K562 (cell line): ENCODE measurements around the gene VSTM2B.

Experiments
- EWSR1 ChIP-seq: fragments of 450-650 bp; IDR thresholded peaks from 2 replicates; pipeline ENCODE4 v1.6.1; 2018; ENCODE audit warnings: borderline replicate concordance, mild to moderate bottlenecking, low read depth, moderate library complexity; ENCODE audit not compliant: partially characterized antibody
- HDAC2 ChIP-seq: fragments of 450-650 bp; IDR thresholded peaks from 2 replicates; pipeline ENCODE4 v1.6.1; 2016; ENCODE audit warnings: mild to moderate bottlenecking
- SIN3A ChIP-seq, 2 experiments: fragments of 150-350 bp in 1 of 2; IDR thresholded peaks; 2 replicates each; pipeline ENCODE4 v1.6.1; 2011 to 2016; ENCODE audit warnings: borderline replicate concordance in 2 of 2, low read depth in 2 of 2, low read length in 2 of 2, mild to moderate bottlenecking in 2 of 2, moderate library complexity in 2 of 2; ENCODE audit not compliant: control insufficient read depth in 1 of 2
- SMARCE1 ChIP-seq: fragments of 450-650 bp; IDR thresholded peaks from 2 replicates; pipeline ENCODE4 v1.7.1; 2016; ENCODE audit warnings: mild to moderate bottlenecking
- XRCC3 ChIP-seq: fragments of 450-650 bp; IDR thresholded peaks from 2 replicates; pipeline ENCODE4 v1.6.1; 2017; ENCODE audit warnings: mild to moderate bottlenecking, moderate library complexity
- ZFX ChIP-seq: sonication (generic); formaldehyde crosslinking; IDR thresholded peaks from 2 replicates; pipeline ENCODE4 v1.8.0; 2022; ENCODE audit warnings: mild to moderate bottlenecking, missing genetic modification reagents, moderate library complexity
- TF ChIP-seq, protein P1 (sequence below): fragments of 250-450 bp; sonication (Bioruptor Pico); IDR thresholded peaks from 2 replicates; pipeline ENCODE4 v1.9.0; 2021; ENCODE audit warnings: mild to moderate bottlenecking
- TF ChIP-seq, protein P2 (sequence below): IDR thresholded peaks from 3 replicates; pipeline ENCODE4 v1.6.1; 2011; ENCODE audit warnings: borderline replicate concordance, mild to moderate bottlenecking; ENCODE audit not compliant: insufficient read length, insufficient read depth
- TF ChIP-seq, protein P3 (sequence below): sonication (generic); formaldehyde crosslinking; IDR thresholded peaks from 2 replicates; pipeline ENCODE4 v1.8.0; 2022; ENCODE audit warnings: mild to moderate bottlenecking, missing genetic modification reagents
- TF ChIP-seq, protein P4 (sequence below), 3 experiments: fragments of 200-800 bp in 1 of 3; fragments of 250-450 bp in 1 of 3; fragments of 450-650 bp in 1 of 3; sonication (Bioruptor Pico) in 1 of 3; sonication (Bioruptor generic) in 1 of 3; formaldehyde crosslinking in 1 of 3; IDR thresholded peaks; 2 replicates each; pipeline versions ENCODE4 v1.6.1 to v1.8.0; 2016 to 2022; ENCODE audit warnings: mild to moderate bottlenecking in 2 of 3, missing genetic modification characterization in 2 of 3, missing compliant biosample characterization in 1 of 3, moderate library complexity in 1 of 3
- TF ChIP-seq, protein P5 (sequence below), 3 experiments: IDR thresholded peaks in 2 of 3; conservative IDR thresholded peaks in 1 of 3; 2 replicates each; pipeline ENCODE4 v1.5.1; 2011 to 2012; ENCODE audit warnings: low read length in 3 of 3, mild to moderate bottlenecking in 3 of 3, control low read depth in 2 of 3, improper control_type of control experiment in 1 of 3, inconsistent platforms in 1 of 3, low read depth in 1 of 3, mixed read lengths in 1 of 3, moderate library complexity in 1 of 3; ENCODE audit not compliant: insufficient read depth in 2 of 3
- TF ChIP-seq, protein P6 (sequence below): fragments of 450-650 bp; formaldehyde crosslinking; IDR thresholded peaks from 2 replicates; pipeline ENCODE4 v1.4.0; 2020; ENCODE audit warnings: mild to moderate bottlenecking, moderate library complexity
- TF ChIP-seq, protein P7 (sequence below), 2 experiments: fragments of 250-450 bp in 1 of 2; fragments of 450-650 bp in 1 of 2; sonication (Bioruptor Pico) in 1 of 2; IDR thresholded peaks; 2 replicates each; pipeline versions ENCODE4 v1.6.1 to v1.8.0; 2016 to 2021; ENCODE audit warnings: mild to moderate bottlenecking in 2 of 2, moderate library complexity in 2 of 2, missing compliant biosample characterization in 1 of 2, missing genetic modification characterization in 1 of 2

DNA sequence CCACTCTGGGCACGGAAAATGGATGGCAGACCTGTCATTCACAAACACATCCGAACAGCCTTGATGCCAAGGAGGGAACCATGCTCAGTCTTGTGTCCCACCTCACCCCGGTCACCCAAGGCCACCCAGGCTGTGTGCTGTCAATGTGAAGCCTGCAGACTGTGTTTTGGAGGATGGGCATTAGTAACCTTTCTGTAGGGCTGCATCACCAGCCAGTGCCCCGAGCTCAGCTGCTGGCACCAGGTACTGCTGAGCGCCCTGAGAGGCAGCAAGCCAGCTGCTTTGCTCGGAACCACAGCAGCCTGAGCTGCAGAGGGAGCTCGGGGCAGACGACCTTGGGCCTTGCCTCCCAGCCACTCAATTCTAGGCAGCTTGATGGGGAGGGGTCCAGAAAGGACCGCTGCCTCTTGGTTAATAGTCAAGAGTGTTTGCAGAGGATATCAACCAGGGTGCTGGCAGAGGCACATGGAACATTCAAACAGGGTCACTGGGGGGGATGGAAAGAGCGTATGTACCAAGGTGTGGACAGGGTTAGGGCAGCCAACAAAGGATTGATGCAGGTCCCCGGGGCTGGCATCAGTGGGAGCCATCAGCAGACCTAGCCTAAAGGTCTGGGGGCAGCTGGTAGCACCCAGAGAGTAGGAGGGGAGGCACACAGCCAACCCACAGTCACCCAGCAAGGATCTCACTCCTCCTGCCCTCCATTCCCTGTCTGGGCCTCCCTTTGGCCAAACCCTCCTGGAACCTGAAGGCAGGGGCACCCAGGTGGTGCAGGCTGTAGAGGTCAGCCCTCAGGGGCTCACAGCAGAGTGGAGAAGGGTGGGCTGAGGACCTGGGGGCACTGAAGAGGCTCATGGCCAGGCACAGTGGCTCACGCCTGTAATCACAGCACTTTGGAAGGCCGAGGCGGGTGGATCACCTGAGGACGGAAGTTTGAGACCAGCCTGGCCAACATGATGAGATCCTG, 8.1 kb downstream of the VSTM2B start:
- TF ChIP-seq, protein P1, sequence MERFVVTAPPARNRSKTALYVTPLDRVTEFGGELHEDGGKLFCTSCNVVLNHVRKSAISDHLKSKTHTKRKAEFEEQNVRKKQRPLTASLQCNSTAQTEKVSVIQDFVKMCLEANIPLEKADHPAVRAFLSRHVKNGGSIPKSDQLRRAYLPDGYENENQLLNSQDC (CRISPR knock-in tag): no peak
- TF ChIP-seq, protein P2, sequence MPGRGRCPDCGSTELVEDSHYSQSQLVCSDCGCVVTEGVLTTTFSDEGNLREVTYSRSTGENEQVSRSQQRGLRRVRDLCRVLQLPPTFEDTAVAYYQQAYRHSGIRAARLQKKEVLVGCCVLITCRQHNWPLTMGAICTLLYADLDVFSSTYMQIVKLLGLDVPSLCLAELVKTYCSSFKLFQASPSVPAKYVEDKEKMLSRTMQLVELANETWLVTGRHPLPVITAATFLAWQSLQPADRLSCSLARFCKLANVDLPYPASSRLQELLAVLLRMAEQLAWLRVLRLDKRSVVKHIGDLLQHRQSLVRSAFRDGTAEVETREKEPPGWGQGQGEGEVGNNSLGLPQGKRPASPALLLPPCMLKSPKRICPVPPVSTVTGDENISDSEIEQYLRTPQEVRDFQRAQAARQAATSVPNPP: no peak
- TF ChIP-seq ZFX (CRISPR knock-in tag) (no peak), XRCC3 (no peak), HDAC2 (no peak), SIN3A (IDR thresholded peaks at IDR 0.05; ENCODE audit: borderline replicate concordance in 2 of 2, control insufficient read depth in 1 of 2, low read depth in 2 of 2, low read length in 2 of 2) (no peak), EWSR1 (no peak), SMARCE1 (no peak)
- TF ChIP-seq, protein P3, sequence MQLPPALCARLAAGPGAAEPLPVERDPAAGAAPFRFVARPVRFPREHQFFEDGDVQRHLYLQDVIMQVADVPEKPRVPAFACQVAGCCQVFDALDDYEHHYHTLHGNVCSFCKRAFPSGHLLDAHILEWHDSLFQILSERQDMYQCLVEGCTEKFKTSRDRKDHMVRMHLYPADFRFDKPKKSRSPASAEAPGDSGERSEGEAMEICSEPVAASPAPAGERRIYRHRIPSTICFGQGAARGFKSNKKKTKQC (CRISPR knock-in tag): no peak
- TF ChIP-seq, protein P4, sequence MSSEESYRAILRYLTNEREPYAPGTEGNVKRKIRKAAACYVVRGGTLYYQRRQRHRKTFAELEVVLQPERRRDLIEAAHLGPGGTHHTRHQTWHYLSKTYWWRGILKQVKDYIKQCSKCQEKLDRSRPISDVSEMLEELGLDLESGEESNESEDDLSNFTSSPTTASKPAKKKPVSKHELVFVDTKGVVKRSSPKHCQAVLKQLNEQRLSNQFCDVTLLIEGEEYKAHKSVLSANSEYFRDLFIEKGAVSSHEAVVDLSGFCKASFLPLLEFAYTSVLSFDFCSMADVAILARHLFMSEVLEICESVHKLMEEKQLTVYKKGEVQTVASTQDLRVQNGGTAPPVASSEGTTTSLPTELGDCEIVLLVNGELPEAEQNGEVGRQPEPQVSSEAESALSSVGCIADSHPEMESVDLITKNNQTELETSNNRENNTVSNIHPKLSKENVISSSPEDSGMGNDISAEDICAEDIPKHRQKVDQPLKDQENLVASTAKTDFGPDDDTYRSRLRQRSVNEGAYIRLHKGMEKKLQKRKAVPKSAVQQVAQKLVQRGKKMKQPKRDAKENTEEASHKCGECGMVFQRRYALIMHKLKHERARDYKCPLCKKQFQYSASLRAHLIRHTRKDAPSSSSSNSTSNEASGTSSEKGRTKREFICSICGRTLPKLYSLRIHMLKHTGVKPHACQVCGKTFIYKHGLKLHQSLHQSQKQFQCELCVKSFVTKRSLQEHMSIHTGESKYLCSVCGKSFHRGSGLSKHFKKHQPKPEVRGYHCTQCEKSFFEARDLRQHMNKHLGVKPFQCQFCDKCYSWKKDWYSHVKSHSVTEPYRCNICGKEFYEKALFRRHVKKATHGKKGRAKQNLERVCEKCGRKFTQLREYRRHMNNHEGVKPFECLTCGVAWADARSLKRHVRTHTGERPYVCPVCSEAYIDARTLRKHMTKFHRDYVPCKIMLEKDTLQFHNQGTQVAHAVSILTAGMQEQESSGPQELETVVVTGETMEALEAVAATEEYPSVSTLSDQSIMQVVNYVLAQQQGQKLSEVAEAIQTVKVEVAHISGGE (CRISPR knock-in tag; IDR thresholded peaks at IDR 0.05): no peak
- TF ChIP-seq, protein P5, sequence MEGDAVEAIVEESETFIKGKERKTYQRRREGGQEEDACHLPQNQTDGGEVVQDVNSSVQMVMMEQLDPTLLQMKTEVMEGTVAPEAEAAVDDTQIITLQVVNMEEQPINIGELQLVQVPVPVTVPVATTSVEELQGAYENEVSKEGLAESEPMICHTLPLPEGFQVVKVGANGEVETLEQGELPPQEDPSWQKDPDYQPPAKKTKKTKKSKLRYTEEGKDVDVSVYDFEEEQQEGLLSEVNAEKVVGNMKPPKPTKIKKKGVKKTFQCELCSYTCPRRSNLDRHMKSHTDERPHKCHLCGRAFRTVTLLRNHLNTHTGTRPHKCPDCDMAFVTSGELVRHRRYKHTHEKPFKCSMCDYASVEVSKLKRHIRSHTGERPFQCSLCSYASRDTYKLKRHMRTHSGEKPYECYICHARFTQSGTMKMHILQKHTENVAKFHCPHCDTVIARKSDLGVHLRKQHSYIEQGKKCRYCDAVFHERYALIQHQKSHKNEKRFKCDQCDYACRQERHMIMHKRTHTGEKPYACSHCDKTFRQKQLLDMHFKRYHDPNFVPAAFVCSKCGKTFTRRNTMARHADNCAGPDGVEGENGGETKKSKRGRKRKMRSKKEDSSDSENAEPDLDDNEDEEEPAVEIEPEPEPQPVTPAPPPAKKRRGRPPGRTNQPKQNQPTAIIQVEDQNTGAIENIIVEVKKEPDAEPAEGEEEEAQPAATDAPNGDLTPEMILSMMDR (IDR thresholded peaks at IDR 0.05 in 2 of 3, conservative IDR thresholded peaks at IDR 0.05 in 1 of 3; ENCODE audit: insufficient read depth in 2 of 3, low read depth in 1 of 3, low read length in 3 of 3): no peak
- TF ChIP-seq, protein P6, sequence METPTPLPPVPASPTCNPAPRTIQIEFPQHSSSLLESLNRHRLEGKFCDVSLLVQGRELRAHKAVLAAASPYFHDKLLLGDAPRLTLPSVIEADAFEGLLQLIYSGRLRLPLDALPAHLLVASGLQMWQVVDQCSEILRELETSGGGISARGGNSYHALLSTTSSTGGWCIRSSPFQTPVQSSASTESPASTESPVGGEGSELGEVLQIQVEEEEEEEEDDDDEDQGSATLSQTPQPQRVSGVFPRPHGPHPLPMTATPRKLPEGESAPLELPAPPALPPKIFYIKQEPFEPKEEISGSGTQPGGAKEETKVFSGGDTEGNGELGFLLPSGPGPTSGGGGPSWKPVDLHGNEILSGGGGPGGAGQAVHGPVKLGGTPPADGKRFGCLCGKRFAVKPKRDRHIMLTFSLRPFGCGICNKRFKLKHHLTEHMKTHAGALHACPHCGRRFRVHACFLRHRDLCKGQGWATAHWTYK (CRISPR knock-in tag): no peak
- TF ChIP-seq, protein P7, sequence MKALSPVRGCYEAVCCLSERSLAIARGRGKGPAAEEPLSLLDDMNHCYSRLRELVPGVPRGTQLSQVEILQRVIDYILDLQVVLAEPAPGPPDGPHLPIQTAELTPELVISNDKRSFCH (CRISPR knock-in tag; IDR thresholded peaks at IDR 0.05): no peak
- TF ChIP-seq, protein P7 (tag; IDR thresholded peaks at IDR 0.05): no peak
